NCI-H526 (cell line): ENCODE data around the gene CPED1.

ENCODE experiments used
- DNase-seq, 2 experiments: peaks; one replicate each; lab custom pipeline; 2025; lab: John Stamatoyannopoulos, UW

Gene CPED1

GRCh38 chr7:121139427-121139826, 150.9 kb downstream of the CPED1 start:
- DNase-seq: no peak

- no peak for DNase-seq
Measured at GRCh38 chr7:121140790-121141189, 152.3 kb downstream of the CPED1 start.

GRCh38 chr7:121151774-121152221, 163.3 kb downstream of the CPED1 start:
- DNase-seq: no peak

GRCh38 chr7:121153411-121153810, 164.9 kb downstream of the CPED1 start:
- no peak for DNase-seq

- no peak for DNase-seq
Measured at GRCh38 chr7:121153995-121154394, 165.5 kb downstream of the CPED1 start.

GRCh38 chr7:121156825-121157224, 168.3 kb downstream of the CPED1 start:
- no peak for DNase-seq

GRCh38 chr7:121157341-121157751, 168.8 kb downstream of the CPED1 start:
- no peak for DNase-seq

GRCh38 chr7:121157885-121158590, 169.5 kb downstream of the CPED1 start:
- no peak for DNase-seq

- no peak for DNase-seq
Measured at GRCh38 chr7:121158665-121159064, 170.2 kb downstream of the CPED1 start.

GRCh38 chr7:121159553-121159952, 171.0 kb downstream of the CPED1 start:
- DNase-seq: no peak

GRCh38 chr7:121160150-121161008, 171.9 kb downstream of the CPED1 start:
- DNase-seq: no peak

- no peak for DNase-seq
Measured at GRCh38 chr7:121163699-121164098, 175.2 kb downstream of the CPED1 start.

- peak in 1 of 2 experiments; percentile 12 for DNase-seq
Measured at GRCh38 chr7:121164247-121164646, 175.7 kb downstream of the CPED1 start.

- no peak for DNase-seq
Measured at GRCh38 chr7:121166916-121167315, 178.4 kb downstream of the CPED1 start.

- no peak for DNase-seq
Measured at GRCh38 chr7:121167971-121168370, 179.5 kb downstream of the CPED1 start.

- no peak for DNase-seq
Measured at GRCh38 chr7:121169469-121169868, 181.0 kb downstream of the CPED1 start.

- DNase-seq: no peak
Measured at GRCh38 chr7:121172484-121172883, 184.0 kb downstream of the CPED1 start.

- no peak for DNase-seq
Measured at GRCh38 chr7:121175826-121176225, 187.3 kb downstream of the CPED1 start.

GRCh38 chr7:121178452-121178851, 189.9 kb downstream of the CPED1 start:
- no peak for DNase-seq

GRCh38 chr7:121178869-121179497, 190.5 kb downstream of the CPED1 start:
- DNase-seq: no peak

GRCh38 chr7:121180436-121181063, 192.0 kb downstream of the CPED1 start:
- no peak for DNase-seq

GRCh38 chr7:121181357-121181756, 192.8 kb downstream of the CPED1 start:
- no peak for DNase-seq
